GM23248 (cell line): ENCODE measurements around the gene PYGM. TPM values are rescaled to one million over a fixed set of nuclear protein-coding genes. Genes with fewer than 3 reads are reported as not detected.

Experiments used
- DNase-seq: peaks from one replicate; pipeline ENCODE4 v3.0.0-alpha.2; 2015
- H2AFZ ChIP-seq: fragments of 200-600 bp; sonication (generic); 2 replicates; pipeline ENCODE4 v1.6.1; 2016; ENCODE audit warnings: antibody characterized with exemption
- H3F3A ChIP-seq: fragments of 200-600 bp; sonication (generic); 2 replicates; pipeline ENCODE4 v1.6.1; 2016; ENCODE audit warnings: mild to moderate bottlenecking, antibody characterized with exemption, mixed run types; ENCODE audit not compliant: insufficient read depth
- H3K27ac ChIP-seq: fragments of 200-600 bp; sonication (generic); 2 replicates; pipeline ENCODE4 v1.5.1; 2016; ENCODE audit warnings: mild to moderate bottlenecking
- H3K27me3 ChIP-seq: fragments of 200-600 bp; sonication (generic); replicated peaks from 2 replicates; pipeline ENCODE4 v1.6.1; 2016; ENCODE audit warnings: mild to moderate bottlenecking; ENCODE audit not compliant: insufficient read depth
- H3K36me3 ChIP-seq: fragments of 200-600 bp; sonication (generic); 2 replicates; pipeline ENCODE4 v1.6.1; 2016; ENCODE audit warnings: low read depth, mild to moderate bottlenecking
- H3K4me1 ChIP-seq: fragments of 200-600 bp; sonication (generic); 2 replicates; pipeline ENCODE4 v1.6.1; 2016; ENCODE audit warnings: mild to moderate bottlenecking; ENCODE audit not compliant: insufficient read depth
- H3K4me2 ChIP-seq: fragments of 200-600 bp; sonication (generic); one replicate; pipeline ENCODE4 v1.6.1; 2016; ENCODE audit warnings: mild to moderate bottlenecking; ENCODE audit not compliant: unreplicated experiment
- H3K4me3 ChIP-seq: fragments of 200-600 bp; sonication (generic); 2 replicates; pipeline ENCODE4 v1.5.1; 2016; ENCODE audit warnings: mild to moderate bottlenecking
- H3K79me2 ChIP-seq: fragments of 200-600 bp; sonication (generic); 2 replicates; pipeline ENCODE4 v1.6.1; 2016; ENCODE audit warnings: mild to moderate bottlenecking; ENCODE audit not compliant: insufficient read depth
- H3K9ac ChIP-seq: fragments of 200-600 bp; sonication (generic); 2 replicates; pipeline ENCODE4 v1.6.1; 2016; ENCODE audit warnings: mild to moderate bottlenecking
- H3K9me2 ChIP-seq: fragments of 200-600 bp; sonication (generic); 2 replicates; pipeline ENCODE4 v1.6.1; 2016; ENCODE audit warnings: mixed run types, mild to moderate bottlenecking, moderate library complexity; ENCODE audit not compliant: insufficient read depth
- H3K9me3 ChIP-seq: fragments of 200-600 bp; sonication (generic); one replicate; pipeline ENCODE4 v1.6.1; 2017; ENCODE audit warnings: low read depth
- H4K20me1 ChIP-seq: fragments of 200-600 bp; sonication (generic); 2 replicates; pipeline ENCODE4 v1.6.0; 2016; ENCODE audit not compliant: insufficient read depth
- EZH2 ChIP-seq: fragments of 200-600 bp; sonication (generic); IDR thresholded peaks from 2 replicates; pipeline ENCODE4 v1.6.1; 2018; ENCODE audit warnings: antibody characterized with exemption, mild to moderate bottlenecking; ENCODE audit not compliant: insufficient read depth, poor library complexity, severe bottlenecking
- EZH2phosphoT487 ChIP-seq: fragments of 200-600 bp; sonication (generic); IDR thresholded peaks from 2 replicates; pipeline ENCODE4 v1.6.1; 2018; ENCODE audit warnings: antibody characterized with exemption, moderate library complexity, mild to moderate bottlenecking, low read depth; ENCODE audit not compliant: insufficient read depth
- WGBS, 2 experiments: methylation state at CpG; one replicate each; pipeline ENCODE4 v1.1.6; 2015 to 2017; ENCODE audit warnings: low lambda C conversion rate in 2 of 2, low coverage in 1 of 2; ENCODE audit errors: missing lambda C conversion rate in 2 of 2; 5-methylcytosine and 5-hydroxymethylcytosine counted together
- in situ Hi-C: fragments of 300-500 bp; cut with MboI; formaldehyde crosslinking; loops from 2 replicates; pipeline ENCODE4 v1.15.0; 2020
- polyA plus RNA-seq: library from polyadenylated mRNA; unstranded; fragments of >200 nt; fragmentation: Nextera tagmentation; extraction: Ambion mirVana; gene quantifications from 2 replicates; pipeline ENCODE4 v1.2.1, GENCODE V29; 2016
- total RNA-seq: library from RNA; depleted of rRNA; stranded (reverse); fragments of >200 nt; shearing (Covaris generic); gene quantifications from 2 replicates; pipeline ENCODE4 v1.2.3, GENCODE V29; 2014

The PYGM gene
- total and polyA plus RNA-seq, 2 experiments from 2014 or later: not detected

- peaks cover 19% of the 10 kb centered on the region for H3K79me2 ChIP-seq
- H3K9ac ChIP-seq: no peak overlapping the region
- H3K36me3 ChIP-seq: peaks cover 41% of the 10 kb centered on the region
- 74 to 87% methylated on average over 6 of the region's 6 CpGs for WGBS, 2 experiments
- H3F3A ChIP-seq: peaks cover 51% of the 10 kb centered on the region
- TF ChIP-seq EZH2phosphoT487: no peak
- TF ChIP-seq EZH2: no peak
- no peaks in the 10 kb centered on the region for H3K27me3 ChIP-seq
- DNase-seq: no peak
- peaks cover 10% of the 10 kb centered on the region; the same call in 1 of the 2 replicates for H3K4me1 ChIP-seq
- H3K4me3 ChIP-seq: no peak overlapping the region
- H3K4me2 ChIP-seq: no peak overlapping the region
- in situ Hi-C loops: no loop called here
- H2AFZ ChIP-seq: no peak overlapping the region
- H3K27ac ChIP-seq: no peak overlapping the region
- no peaks in the 10 kb centered on the region for H4K20me1 ChIP-seq
- H3K9me3 ChIP-seq: no peaks in the 10 kb centered on the region
- no peaks in the 10 kb centered on the region for H3K9me2 ChIP-seq
Observed at GRCh38 chr11:64763526-64764039, 3.8 kb upstream of the PYGM start.

GRCh38 chr11:64762674-64763525 is 3.1 kb upstream of the PYGM start:
- peak; percentile 58 for DNase-seq
- H3K27ac ChIP-seq: no peak overlapping the region
- peaks cover 10% of the 10 kb centered on the region; the same call in 1 of the 2 replicates for H3K4me1 ChIP-seq
- H4K20me1 ChIP-seq: no peaks in the 10 kb centered on the region
- peaks cover 16% of the 10 kb centered on the region for H3K79me2 ChIP-seq
- no peaks in the 10 kb centered on the region for H3K9me3 ChIP-seq
- no peak overlapping the region for H3K4me3 ChIP-seq
- WGBS, 2 experiments: 59 to 63% methylated on average over 13 of the region's 13 CpGs
- H3K27me3 ChIP-seq: no peaks in the 10 kb centered on the region
- in situ Hi-C loops: no loop called here
- no peak overlapping the region for H2AFZ ChIP-seq
- TF ChIP-seq EZH2phosphoT487: no peak
- no peak for TF ChIP-seq EZH2
- no peaks in the 10 kb centered on the region for H3K9me2 ChIP-seq
- no peak overlapping the region for H3K9ac ChIP-seq
- H3F3A ChIP-seq: peaks cover 44% of the 10 kb centered on the region
- no peak overlapping the region for H3K4me2 ChIP-seq
- H3K36me3 ChIP-seq: peaks cover 34% of the 10 kb centered on the region

GRCh38 chr11:64762277-64762673 is 2.5 kb upstream of the PYGM start:
- in situ Hi-C loops: no loop called here
- Histone ChIP-seq H3F3A (peaks cover 39% of the 10 kb centered on the region), H3K4me3 (no peak overlapping the region), H3K79me2 (peaks cover 13% of the 10 kb centered on the region), H3K9me3 (no peaks in the 10 kb centered on the region), H2AFZ (no peak overlapping the region), H3K4me2 (no peak overlapping the region), H3K9me2 (no peaks in the 10 kb centered on the region), H3K4me1 (peaks cover 10% of the 10 kb centered on the region; the same call in 1 of the 2 replicates), H3K36me3 (peaks cover 29% of the 10 kb centered on the region), H4K20me1 (no peaks in the 10 kb centered on the region), H3K9ac (no peak overlapping the region), H3K27me3 (no peaks in the 10 kb centered on the region), H3K27ac (no peak overlapping the region)
- no peak for DNase-seq
- TF ChIP-seq EZH2phosphoT487: no peak
- no peak for TF ChIP-seq EZH2
- WGBS, 2 experiments: 52 to 58% methylated on average over 5 of the region's 5 CpGs

GRCh38 chr11:64760759-64761420 is 1.1 kb upstream of the PYGM start:
- no peak overlapping the region for H3K9ac ChIP-seq
- TF ChIP-seq EZH2: no peak
- no peak for TF ChIP-seq EZH2phosphoT487
- no peaks in the 10 kb centered on the region for H4K20me1 ChIP-seq
- DNase-seq: no peak
- 82 to 85% methylated on average over 7 of the region's 7 CpGs for WGBS, 2 experiments
- peaks cover 10% of the 10 kb centered on the region; the same call in 1 of the 2 replicates for H3K4me1 ChIP-seq
- H2AFZ ChIP-seq: no peak overlapping the region
- no peak overlapping the region for H3K27ac ChIP-seq
- no peaks in the 10 kb centered on the region for H3K9me2 ChIP-seq
- in situ Hi-C loops: no loop called here
- peaks cover 24% of the 10 kb centered on the region for H3K36me3 ChIP-seq
- H3K79me2 ChIP-seq: peaks cover 7% of the 10 kb centered on the region
- peaks cover 39% of the 10 kb centered on the region for H3F3A ChIP-seq
- H3K4me2 ChIP-seq: no peak overlapping the region
- no peaks in the 10 kb centered on the region for H3K9me3 ChIP-seq
- no peak overlapping the region for H3K4me3 ChIP-seq
- H3K27me3 ChIP-seq: no peaks in the 10 kb centered on the region
